ENCODE results near the gene DAG1.

Gene DAG1

GRCh38 chr3:49535971-49536874 is 66.2 kb downstream of the DAG1 start:
- DNase-seq, result no peak
- TF ChIP-seq GATA1 (IDR thresholded peaks at IDR 0.05; ENCODE audit: low read depth, low read length) (no peak), POLR2A (IDR thresholded peaks at IDR 0.05; ENCODE audit: low read length) (no peak)

- TF ChIP-seq GATA1 (IDR thresholded peaks at IDR 0.05; ENCODE audit: low read depth, low read length), result no peak
- no peak for TF ChIP-seq POLR2A (IDR thresholded peaks at IDR 0.05; ENCODE audit: low read length)
- DNase-seq, result no peak
Measured at GRCh38 chr3:49536875-49537533, 66.9 kb downstream of the DAG1 start.

GRCh38 chr3:49539659-49540560 is 69.8 kb downstream of the DAG1 start:
- TF ChIP-seq GATA1 (IDR thresholded peaks at IDR 0.05; ENCODE audit: low read depth, low read length), result no peak
- peak; percentile 52 for TF ChIP-seq POLR2A (IDR thresholded peaks at IDR 0.05; ENCODE audit: low read length)
- DNase-seq, result peak; percentile 92 to 96

GRCh38 chr3:49552087-49552486 is 82.0 kb downstream of the DAG1 start:
- TF ChIP-seq POLR2A (IDR thresholded peaks at IDR 0.05; ENCODE audit: low read length) (no peak), GATA1 (IDR thresholded peaks at IDR 0.05; ENCODE audit: low read depth, low read length) (no peak)

GRCh38 chr3:49553324-49553691 is 83.2 kb downstream of the DAG1 start:
- peak in 1 of 2 experiments; percentile 31 for DNase-seq
- TF ChIP-seq GATA1 (IDR thresholded peaks at IDR 0.05; ENCODE audit: low read depth, low read length) (no peak), POLR2A (IDR thresholded peaks at IDR 0.05; ENCODE audit: low read length) (no peak)

More at GRCh38 chr3:49552087-49552486, 82.0 kb downstream of the DAG1 start:
- DNase-seq, result no peak

- no peak for TF ChIP-seq POLR2A (IDR thresholded peaks at IDR 0.05; ENCODE audit: low read length)
- no peak for TF ChIP-seq GATA1 (IDR thresholded peaks at IDR 0.05; ENCODE audit: low read depth, low read length)
- DNase-seq, result peak; percentile 93 to 95
Measured at GRCh38 chr3:49553692-49554632, 83.9 kb downstream of the DAG1 start, which contains the start of gene BSN. BSN (plus strand) TSS chr3:49554477; CDS start chr3:49554603, 126 bp downstream.

- DNase-seq, result peak; percentile 78 to 88
- no peak for TF ChIP-seq POLR2A (IDR thresholded peaks at IDR 0.05; ENCODE audit: low read length)
- no peak for TF ChIP-seq GATA1 (IDR thresholded peaks at IDR 0.05; ENCODE audit: low read depth, low read length)
Measured at GRCh38 chr3:49554633-49555265, 84.7 kb downstream of the DAG1 start.

GRCh38 chr3:49556500-49557275 is 86.6 kb downstream of the DAG1 start:
- DNase-seq, result no peak
- TF ChIP-seq GATA1 (IDR thresholded peaks at IDR 0.05; ENCODE audit: low read depth, low read length) (no peak), POLR2A (IDR thresholded peaks at IDR 0.05; ENCODE audit: low read length) (no peak)

GRCh38 chr3:49563040-49563578 is 93.0 kb downstream of the DAG1 start:
- TF ChIP-seq POLR2A (IDR thresholded peaks at IDR 0.05; ENCODE audit: low read length), result no peak
- TF ChIP-seq GATA1 (IDR thresholded peaks at IDR 0.05; ENCODE audit: low read depth, low read length), result no peak
- no peak for DNase-seq

- DNase-seq, result no peak
- TF ChIP-seq POLR2A (IDR thresholded peaks at IDR 0.05; ENCODE audit: low read length) (no peak), GATA1 (IDR thresholded peaks at IDR 0.05; ENCODE audit: low read depth, low read length) (no peak)
Measured at GRCh38 chr3:49563766-49564165, 93.7 kb downstream of the DAG1 start.

- TF ChIP-seq POLR2A (IDR thresholded peaks at IDR 0.05; ENCODE audit: low read length) (no peak), GATA1 (IDR thresholded peaks at IDR 0.05; ENCODE audit: low read depth, low read length) (no peak)
Measured at GRCh38 chr3:49566312-49566711, 96.2 kb downstream of the DAG1 start.

More at GRCh38 chr3:49566312-49566711, 96.2 kb downstream of the DAG1 start:
- DNase-seq, result no peak

All from erythroblast (primary cell).